ENCODE results near the gene MPPED2. TPM values are rescaled to one million over a fixed set of nuclear protein-coding genes. Genes with fewer than 3 reads are reported as not detected.
"Not testable (repeated sequence)": the region's sequence is repeated elsewhere in the genome, so short reads cannot be mapped to it uniquely, and the experiment has no call there.

MPPED2 gene
- polyA plus RNA-seq, 1 donor: 7.0 TPM

- DNase-seq: no peak
- Histone ChIP-seq H3K27me3 (ENCODE audit: control insufficient read depth, insufficient read depth, low read length) (no peaks in the 10 kb centered on the region), H3K27ac (ENCODE audit: low read length) (no peak overlapping the region), H3K4me3 (ENCODE audit: low read length) (no peak overlapping the region), H3K36me3 (ENCODE audit: control insufficient read depth, insufficient read depth, low read length) (no peaks in the 10 kb centered on the region), H3K9me3 (ENCODE audit: control insufficient read depth, low read depth, low read length) (no peaks in the 10 kb centered on the region), H3K4me1 (ENCODE audit: control insufficient read depth, insufficient read depth, low read length) (no peaks in the 10 kb centered on the region)
- WGBS (ENCODE audit: insufficient coverage, low lambda C conversion rate): no CpG with 5 or more reads among the region's 1 CpG
Observed at GRCh38 chr11:30559004-30559403, 27.1 kb downstream of the MPPED2 start.

- not testable (repeated sequence) for H3K9me3 ChIP-seq (ENCODE audit: control insufficient read depth, low read depth, low read length); H3K27ac ChIP-seq (ENCODE audit: low read length); DNase-seq
Observed at GRCh38 chr11:30554587-30554986, 31.6 kb downstream of the MPPED2 start.

GRCh38 chr11:30553521-30554110, 32.5 kb downstream of the MPPED2 start:
- Histone ChIP-seq H3K27ac (ENCODE audit: low read length) (no peak overlapping the region), H3K36me3 (ENCODE audit: control insufficient read depth, insufficient read depth, low read length) (no peaks in the 10 kb centered on the region), H3K27me3 (ENCODE audit: control insufficient read depth, insufficient read depth, low read length) (no peaks in the 10 kb centered on the region), H3K4me3 (ENCODE audit: low read length) (no peak overlapping the region), H3K9me3 (ENCODE audit: control insufficient read depth, low read depth, low read length) (no peaks in the 10 kb centered on the region), H3K4me1 (ENCODE audit: control insufficient read depth, insufficient read depth, low read length) (no peaks in the 10 kb centered on the region)
- no peak for DNase-seq
- WGBS (ENCODE audit: insufficient coverage, low lambda C conversion rate): 29% methylated on average over 1 of the region's 3 CpGs

More at GRCh38 chr11:30554587-30554986, 31.6 kb downstream of the MPPED2 start:
- not testable (repeated sequence) for H3K4me1 ChIP-seq (ENCODE audit: control insufficient read depth, insufficient read depth, low read length); H3K27me3 ChIP-seq (ENCODE audit: control insufficient read depth, insufficient read depth, low read length); H3K36me3 ChIP-seq (ENCODE audit: control insufficient read depth, insufficient read depth, low read length); H3K4me3 ChIP-seq (ENCODE audit: low read length)
- WGBS (ENCODE audit: insufficient coverage, low lambda C conversion rate): no CpG with 5 or more reads among the region's 6 CpGs

GRCh38 chr11:30552839-30553238, 33.3 kb downstream of the MPPED2 start:
- Histone ChIP-seq H3K36me3 (ENCODE audit: control insufficient read depth, insufficient read depth, low read length) (no peaks in the 10 kb centered on the region), H3K9me3 (ENCODE audit: control insufficient read depth, low read depth, low read length) (no peaks in the 10 kb centered on the region), H3K27ac (ENCODE audit: low read length) (no peak overlapping the region), H3K27me3 (ENCODE audit: control insufficient read depth, insufficient read depth, low read length) (no peaks in the 10 kb centered on the region), H3K4me3 (ENCODE audit: low read length) (no peak overlapping the region), H3K4me1 (ENCODE audit: control insufficient read depth, insufficient read depth, low read length) (no peaks in the 10 kb centered on the region)
- WGBS (ENCODE audit: insufficient coverage, low lambda C conversion rate): 94% methylated on average over 3 of the region's 5 CpGs
- DNase-seq: no peak

- Histone ChIP-seq H3K27ac (ENCODE audit: low read length) (no peak overlapping the region), H3K4me1 (ENCODE audit: control insufficient read depth, insufficient read depth, low read length) (no peaks in the 10 kb centered on the region), H3K4me3 (ENCODE audit: low read length) (no peak overlapping the region), H3K9me3 (ENCODE audit: control insufficient read depth, low read depth, low read length) (no peaks in the 10 kb centered on the region), H3K36me3 (ENCODE audit: control insufficient read depth, insufficient read depth, low read length) (no peaks in the 10 kb centered on the region), H3K27me3 (ENCODE audit: control insufficient read depth, insufficient read depth, low read length) (no peaks in the 10 kb centered on the region)
- no CpG with 5 or more reads among the region's 4 CpGs for WGBS (ENCODE audit: insufficient coverage, low lambda C conversion rate)
- no peak for DNase-seq
Observed at GRCh38 chr11:30550022-30550542, 36.1 kb downstream of the MPPED2 start.

GRCh38 chr11:30549565-30549964, 36.6 kb downstream of the MPPED2 start:
- no peak overlapping the region for H3K4me3 ChIP-seq (ENCODE audit: low read length)
- DNase-seq: no peak

GRCh38 chr11:30546334-30546733, 39.8 kb downstream of the MPPED2 start:
- no CpG with 5 or more reads among the region's 1 CpG for WGBS (ENCODE audit: insufficient coverage, low lambda C conversion rate)

More at GRCh38 chr11:30549565-30549964, 36.6 kb downstream of the MPPED2 start:
- no peaks in the 10 kb centered on the region for H3K9me3 ChIP-seq (ENCODE audit: control insufficient read depth, low read depth, low read length)
- no peaks in the 10 kb centered on the region for H3K27me3 ChIP-seq (ENCODE audit: control insufficient read depth, insufficient read depth, low read length)
- H3K27ac ChIP-seq (ENCODE audit: low read length): no peak overlapping the region
- WGBS (ENCODE audit: insufficient coverage, low lambda C conversion rate): no CpG with 5 or more reads among the region's 4 CpGs
- no peaks in the 10 kb centered on the region for H3K36me3 ChIP-seq (ENCODE audit: control insufficient read depth, insufficient read depth, low read length)
- no peaks in the 10 kb centered on the region for H3K4me1 ChIP-seq (ENCODE audit: control insufficient read depth, insufficient read depth, low read length)

GRCh38 chr11:30545507-30545906, 40.6 kb downstream of the MPPED2 start:
- no CpG with 5 or more reads among the region's 5 CpGs for WGBS (ENCODE audit: insufficient coverage, low lambda C conversion rate)
- Histone ChIP-seq H3K4me1 (ENCODE audit: control insufficient read depth, insufficient read depth, low read length) (no peaks in the 10 kb centered on the region), H3K4me3 (ENCODE audit: low read length) (no peak overlapping the region), H3K27ac (ENCODE audit: low read length) (no peak overlapping the region), H3K27me3 (ENCODE audit: control insufficient read depth, insufficient read depth, low read length) (no peaks in the 10 kb centered on the region), H3K36me3 (ENCODE audit: control insufficient read depth, insufficient read depth, low read length) (no peaks in the 10 kb centered on the region), H3K9me3 (ENCODE audit: control insufficient read depth, low read depth, low read length) (no peaks in the 10 kb centered on the region)
- DNase-seq: peak; percentile 39 to 64

More at GRCh38 chr11:30546334-30546733, 39.8 kb downstream of the MPPED2 start:
- no peak for DNase-seq
- Histone ChIP-seq H3K36me3 (ENCODE audit: control insufficient read depth, insufficient read depth, low read length) (no peaks in the 10 kb centered on the region), H3K9me3 (ENCODE audit: control insufficient read depth, low read depth, low read length) (no peaks in the 10 kb centered on the region), H3K27me3 (ENCODE audit: control insufficient read depth, insufficient read depth, low read length) (no peaks in the 10 kb centered on the region), H3K4me1 (ENCODE audit: control insufficient read depth, insufficient read depth, low read length) (no peaks in the 10 kb centered on the region), H3K27ac (ENCODE audit: low read length) (no peak overlapping the region), H3K4me3 (ENCODE audit: low read length) (no peak overlapping the region)

GRCh38 chr11:30543066-30543465, 43.1 kb downstream of the MPPED2 start:
- DNase-seq: no peak
- Histone ChIP-seq H3K9me3 (ENCODE audit: control insufficient read depth, low read depth, low read length) (no peaks in the 10 kb centered on the region), H3K27me3 (ENCODE audit: control insufficient read depth, insufficient read depth, low read length) (no peaks in the 10 kb centered on the region), H3K36me3 (ENCODE audit: control insufficient read depth, insufficient read depth, low read length) (no peaks in the 10 kb centered on the region), H3K27ac (ENCODE audit: low read length) (no peak overlapping the region), H3K4me1 (ENCODE audit: control insufficient read depth, insufficient read depth, low read length) (no peaks in the 10 kb centered on the region), H3K4me3 (ENCODE audit: low read length) (no peak overlapping the region)
- WGBS (ENCODE audit: insufficient coverage, low lambda C conversion rate): no CpG with 5 or more reads among the region's 1 CpG

GRCh38 chr11:30540781-30541180, 45.4 kb downstream of the MPPED2 start:
- Histone ChIP-seq H3K36me3 (ENCODE audit: control insufficient read depth, insufficient read depth, low read length) (no peaks in the 10 kb centered on the region), H3K9me3 (ENCODE audit: control insufficient read depth, low read depth, low read length) (no peaks in the 10 kb centered on the region), H3K27me3 (ENCODE audit: control insufficient read depth, insufficient read depth, low read length) (no peaks in the 10 kb centered on the region), H3K4me3 (ENCODE audit: low read length) (no peak overlapping the region), H3K27ac (ENCODE audit: low read length) (no peak overlapping the region), H3K4me1 (ENCODE audit: control insufficient read depth, insufficient read depth, low read length) (no peaks in the 10 kb centered on the region)
- no CpG with 5 or more reads among the region's 1 CpG for WGBS (ENCODE audit: insufficient coverage, low lambda C conversion rate)
- DNase-seq: no peak

- H3K27ac ChIP-seq (ENCODE audit: low read length): no peak overlapping the region
- no peaks in the 10 kb centered on the region for H3K4me1 ChIP-seq (ENCODE audit: control insufficient read depth, insufficient read depth, low read length)
- H3K4me3 ChIP-seq (ENCODE audit: low read length): no peak overlapping the region
Observed at GRCh38 chr11:30538251-30538650, 47.9 kb downstream of the MPPED2 start.

More at GRCh38 chr11:30538251-30538650, 47.9 kb downstream of the MPPED2 start:
- H3K9me3 ChIP-seq (ENCODE audit: control insufficient read depth, low read depth, low read length): no peaks in the 10 kb centered on the region
- DNase-seq: no peak
- H3K27me3 ChIP-seq (ENCODE audit: control insufficient read depth, insufficient read depth, low read length): no peaks in the 10 kb centered on the region
- H3K36me3 ChIP-seq (ENCODE audit: control insufficient read depth, insufficient read depth, low read length): no peaks in the 10 kb centered on the region
